Colonic mucosa (tissue), 4 donors: ENCODE data around the gene PCED1B. TPM values are rescaled to one million over a fixed set of nuclear protein-coding genes. Genes with fewer than 3 reads are reported as not detected.
A peak's percentile ranks its signal among the peaks of the same experiment; 100 is the strongest.
"Not testable (repeated sequence)": the region's sequence is repeated elsewhere in the genome, so short reads cannot be mapped to it uniquely, and the experiment has no call there.

Experiments used
- DNase-seq: peaks from one replicate; pipeline ENCODE4 v3.0.0-alpha.2; 2020
- H3K27ac ChIP-seq: fragments of 200-600 bp; one replicate; pipeline ENCODE4 v1.8.0; 2021
- H3K27me3 ChIP-seq: fragments of 200-600 bp; one replicate; pipeline ENCODE4 v1.8.0; 2021
- H3K36me3 ChIP-seq: fragments of 200-600 bp; one replicate; pipeline ENCODE4 v1.8.0; 2021
- H3K4me1 ChIP-seq: fragments of 200-600 bp; one replicate; pipeline ENCODE4 v1.8.0; 2021; ENCODE audit warnings: mild to moderate bottlenecking
- H3K4me3 ChIP-seq: fragments of 200-600 bp; one replicate; pipeline ENCODE4 v1.8.0; 2021
- H3K9ac ChIP-seq, 2 donors: one replicate each; pipeline ENCODE4 v1.7.0; 2013; ENCODE audit warnings: control low read depth in 2 of 2, low read depth in 2 of 2, low read length in 2 of 2
- H3K9me3 ChIP-seq: fragments of 200-600 bp; one replicate; pipeline ENCODE4 v1.8.0; 2021
- intact Hi-C: fragments of 100-400 bp; cut with DNase I; formaldehyde crosslinking; loops from one replicate; pipeline ENCODE4 v1.14.1; 2022
- total RNA-seq, 2 donors: library from RNA; stranded (reverse); fragmentation: NEBNext Ultra II Directional in 1 of 2; extraction: Animal tissue kit (Norgen Biotek cat#: 25700) in 1 of 2; gene quantifications; one replicate each; pipeline ENCODE4 v1.2.1, GENCODE V29; 2021
- TF ChIP-seq, protein P1 (sequence below): fragments of 200-600 bp; IDR thresholded peaks from one replicate; pipeline ENCODE4 v1.8.0; 2022; ENCODE audit warnings: antibody characterized with exemption, mild to moderate bottlenecking
- donor health status: healthy.
- donor health status: DM: no; HTN: no; CAD: no.
- donor health status: DM: no; HTN: no; CAD: no.

PCED1B gene
- total RNA-seq, 2 donors from 2014 or later: 1.8 to 2.1 TPM

DNA sequence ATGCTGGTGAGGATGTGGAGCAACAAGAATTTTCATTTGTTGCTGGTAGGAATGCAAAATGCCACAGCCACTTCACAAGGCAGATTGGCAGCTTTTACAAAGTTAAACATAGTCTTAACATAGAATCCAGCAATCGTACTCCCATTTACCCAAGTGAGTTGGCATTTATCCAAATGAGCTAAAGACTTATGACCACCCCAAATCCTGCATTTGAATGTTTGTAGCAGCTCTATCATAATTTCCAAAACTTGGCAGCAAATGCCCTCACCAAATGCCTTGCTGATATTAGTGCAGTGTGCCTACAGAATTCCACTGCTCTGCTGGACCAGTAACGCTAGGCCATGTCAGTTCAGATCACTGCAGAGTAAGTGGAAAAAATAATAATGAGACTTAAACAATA, 121.0 kb downstream of the PCED1B start:
- TF ChIP-seq, protein P1, sequence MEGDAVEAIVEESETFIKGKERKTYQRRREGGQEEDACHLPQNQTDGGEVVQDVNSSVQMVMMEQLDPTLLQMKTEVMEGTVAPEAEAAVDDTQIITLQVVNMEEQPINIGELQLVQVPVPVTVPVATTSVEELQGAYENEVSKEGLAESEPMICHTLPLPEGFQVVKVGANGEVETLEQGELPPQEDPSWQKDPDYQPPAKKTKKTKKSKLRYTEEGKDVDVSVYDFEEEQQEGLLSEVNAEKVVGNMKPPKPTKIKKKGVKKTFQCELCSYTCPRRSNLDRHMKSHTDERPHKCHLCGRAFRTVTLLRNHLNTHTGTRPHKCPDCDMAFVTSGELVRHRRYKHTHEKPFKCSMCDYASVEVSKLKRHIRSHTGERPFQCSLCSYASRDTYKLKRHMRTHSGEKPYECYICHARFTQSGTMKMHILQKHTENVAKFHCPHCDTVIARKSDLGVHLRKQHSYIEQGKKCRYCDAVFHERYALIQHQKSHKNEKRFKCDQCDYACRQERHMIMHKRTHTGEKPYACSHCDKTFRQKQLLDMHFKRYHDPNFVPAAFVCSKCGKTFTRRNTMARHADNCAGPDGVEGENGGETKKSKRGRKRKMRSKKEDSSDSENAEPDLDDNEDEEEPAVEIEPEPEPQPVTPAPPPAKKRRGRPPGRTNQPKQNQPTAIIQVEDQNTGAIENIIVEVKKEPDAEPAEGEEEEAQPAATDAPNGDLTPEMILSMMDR: no peak
- no peak for DNase-seq
- Histone ChIP-seq H3K27me3 (no peaks in the 10 kb centered on the region), H3K9ac (no peak overlapping the region), H3K9me3 (no peaks in the 10 kb centered on the region), H3K4me3 (no peak overlapping the region), H3K27ac (no peak overlapping the region), H3K4me1 (no peaks in the 10 kb centered on the region), H3K36me3 (no peaks in the 10 kb centered on the region)
- intact Hi-C loops: no loop called here

DNA sequence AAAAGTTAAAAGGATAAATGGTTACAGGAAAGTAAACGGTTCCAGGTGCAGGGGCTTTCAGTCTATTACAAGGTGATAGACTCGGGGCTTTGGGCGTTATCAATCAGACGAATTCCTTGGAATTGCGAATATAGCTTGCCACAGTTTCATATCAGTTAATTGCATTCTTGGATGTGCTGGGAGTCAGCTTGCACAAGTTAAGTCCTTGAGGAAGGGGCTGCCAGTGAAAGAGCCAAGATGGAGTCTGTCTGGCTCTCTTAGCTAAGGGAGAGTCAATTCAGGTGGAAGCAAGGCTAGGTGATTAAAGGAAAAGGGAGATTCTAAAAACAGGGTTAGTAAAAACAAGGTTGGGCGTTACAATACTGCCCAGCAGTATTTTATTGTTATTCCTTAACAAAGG, 121.8 kb downstream of the PCED1B start:
- H3K4me1 ChIP-seq, H3K4me3 ChIP-seq, H3K9ac ChIP-seq, DNase-seq, intact Hi-C loops, H3K27me3 ChIP-seq, H3K9me3 ChIP-seq, H3K27ac ChIP-seq, H3K36me3 ChIP-seq: not testable (repeated sequence)

DNA sequence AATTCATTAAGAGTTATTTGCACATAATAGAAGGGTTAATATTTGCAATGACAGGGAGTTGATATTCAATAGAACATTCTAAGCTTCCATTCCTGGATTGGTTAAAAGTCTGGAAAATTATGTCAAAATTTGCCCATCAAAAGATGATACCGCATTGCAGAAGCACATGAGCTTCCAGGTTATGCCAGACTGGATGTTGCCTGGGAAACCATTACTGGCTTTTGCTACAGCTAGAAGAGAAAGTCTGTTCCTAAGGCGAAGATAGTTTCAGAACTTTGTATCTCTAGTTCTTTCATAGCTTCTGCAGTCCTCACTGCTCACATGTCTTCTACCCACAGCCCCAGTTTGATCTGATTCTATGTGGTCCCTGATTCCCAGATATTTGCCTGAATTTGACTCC, 122.8 kb downstream of the PCED1B start:
- H3K27ac ChIP-seq: no peak overlapping the region
- H3K4me1 ChIP-seq: no peaks in the 10 kb centered on the region
- no peak overlapping the region for H3K4me3 ChIP-seq
- no peaks in the 10 kb centered on the region for H3K9me3 ChIP-seq
- intact Hi-C loops: no loop called here
- no peaks in the 10 kb centered on the region for H3K36me3 ChIP-seq
- TF ChIP-seq, protein P1: no peak
- no peak overlapping the region for H3K9ac ChIP-seq
- H3K27me3 ChIP-seq: no peaks in the 10 kb centered on the region
- DNase-seq: no peak

DNA sequence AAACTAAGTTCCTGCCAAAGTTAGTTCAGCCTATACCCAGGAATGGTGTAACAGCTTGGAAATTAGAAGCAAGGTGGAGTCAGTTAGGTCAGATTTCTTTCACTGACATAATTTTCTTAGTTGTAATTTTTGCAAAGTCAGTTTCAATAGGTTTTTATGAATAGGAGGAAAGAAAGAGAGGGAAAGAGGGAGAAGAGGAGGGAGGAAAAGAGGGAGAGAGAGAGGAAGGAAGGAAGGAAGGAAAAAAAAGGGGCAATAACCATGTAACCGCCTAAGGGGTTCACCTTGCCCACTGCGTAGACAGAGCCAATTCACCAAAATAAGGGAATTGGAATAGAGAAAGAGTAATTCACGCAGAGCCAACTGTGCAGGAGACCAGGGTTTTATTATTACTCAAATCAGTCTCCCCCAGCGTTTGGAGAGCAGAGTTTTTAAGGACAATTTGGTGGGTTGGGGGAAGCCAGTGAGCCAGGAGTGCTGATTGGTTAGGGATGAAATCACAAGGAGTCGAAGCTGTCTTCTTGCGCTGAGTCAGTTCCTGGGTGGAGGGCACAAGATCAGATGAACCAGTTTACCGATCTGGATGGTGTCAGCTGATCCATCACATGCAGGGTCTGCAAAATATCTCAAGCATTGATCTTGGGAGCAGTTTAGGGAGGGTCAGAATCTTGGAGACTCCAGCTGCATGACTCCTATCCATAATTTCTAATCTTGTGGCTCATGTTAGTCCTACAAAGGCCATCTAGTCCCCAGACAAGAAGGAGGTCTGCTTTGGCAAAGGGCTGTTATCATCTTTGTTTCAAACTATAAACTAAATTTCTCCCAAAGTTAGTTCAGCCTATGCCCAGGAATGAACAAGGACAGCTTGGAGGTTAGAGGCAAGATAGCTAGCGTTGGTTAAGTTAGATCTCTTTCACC, 126.4 kb downstream of the PCED1B start:
- no peaks in the 10 kb centered on the region for H3K36me3 ChIP-seq
- H3K4me1 ChIP-seq: no peaks in the 10 kb centered on the region
- intact Hi-C loops: no loop called here
- H3K27ac ChIP-seq: no peak overlapping the region
- no peak overlapping the region for H3K9ac ChIP-seq
- TF ChIP-seq, protein P1: no peak
- H3K9me3 ChIP-seq: no peaks in the 10 kb centered on the region
- no peak overlapping the region for H3K4me3 ChIP-seq
- no peaks in the 10 kb centered on the region for H3K27me3 ChIP-seq
- no peak for DNase-seq

DNA sequence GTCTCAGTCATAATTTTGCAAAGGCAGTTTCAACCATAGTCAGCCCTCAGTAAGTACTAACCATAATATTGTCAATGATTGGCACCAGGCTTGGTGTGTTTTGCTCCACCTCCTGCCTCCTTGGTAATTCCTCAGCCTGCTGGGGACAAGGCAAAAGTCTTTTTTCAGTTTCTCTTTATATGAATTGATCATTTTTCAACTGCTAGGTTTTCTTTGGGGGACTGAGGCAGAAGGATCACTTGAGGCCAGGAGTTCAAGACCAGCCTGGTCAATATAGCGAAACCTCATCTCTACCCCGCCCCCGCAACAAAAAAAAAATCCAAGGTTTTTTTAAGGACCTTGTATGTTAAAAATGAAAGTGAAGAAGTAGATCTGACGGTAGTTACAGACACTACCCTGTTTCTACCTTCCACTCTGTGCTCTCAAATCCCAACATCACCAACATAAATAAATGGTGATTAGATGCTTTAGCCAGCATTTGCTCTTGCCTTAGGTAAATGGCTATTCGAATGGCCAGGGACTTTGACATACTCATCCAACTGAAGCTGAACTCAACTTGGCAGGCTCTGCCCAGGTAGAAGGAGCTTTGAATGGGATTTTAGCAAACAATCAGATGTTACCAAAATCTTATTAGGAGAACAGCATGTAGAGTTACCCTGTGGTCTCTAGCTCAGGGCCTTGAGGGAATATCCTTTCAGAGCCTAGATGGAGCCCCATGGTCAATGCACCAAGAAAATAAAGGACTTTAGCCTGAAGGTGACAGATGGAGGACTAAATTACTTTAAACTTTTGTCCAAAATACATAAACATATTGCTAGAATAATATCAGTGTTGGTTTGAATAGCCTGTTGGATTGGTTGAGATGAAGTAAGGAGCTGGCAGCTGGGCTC, 127.3 kb downstream of the PCED1B start:
- TF ChIP-seq, protein P1: no peak
- H3K4me1 ChIP-seq: no peaks in the 10 kb centered on the region
- H3K27me3 ChIP-seq: no peaks in the 10 kb centered on the region
- intact Hi-C loops: no loop called here
- H3K36me3 ChIP-seq: no peaks in the 10 kb centered on the region
- H3K9ac ChIP-seq: no peak overlapping the region
- H3K9me3 ChIP-seq: no peaks in the 10 kb centered on the region
- H3K27ac ChIP-seq: peak overlapping the region; percentile 45
- DNase-seq: no peak
- H3K4me3 ChIP-seq: no peak overlapping the region
